Activated T-helper 17 cell treated with anti-CD3 and anti-CD28 coated beads, Interleukin-2, amount 50 U/mL, for 72 hours (primary cell): ENCODE data around the gene FBXW5. TPM values are rescaled to one million over a fixed set of nuclear protein-coding genes. Genes with fewer than 3 reads are reported as not detected.

Experiments used
- ATAC-seq: fragments of 150-1000 bp; cut with Tn5 transposase; replicated peaks from 2 replicates; pipeline ENCODE4 v1.10.0; 2021; ENCODE audit warnings: mild to moderate bottlenecking, moderate library complexity
- H3K27ac Mint-ChIP-seq: one replicate; pipeline ENCODE4 v1.8.0; 2022; ENCODE audit warnings: mixed read lengths
- H3K27me3 Mint-ChIP-seq: one replicate; pipeline ENCODE4 v1.8.0; 2022; ENCODE audit warnings: mixed read lengths
- H3K36me3 Mint-ChIP-seq: one replicate; pipeline ENCODE4 v1.8.0; 2022; ENCODE audit warnings: low read depth, mild to moderate bottlenecking, mixed read lengths
- H3K4me1 Mint-ChIP-seq: one replicate; pipeline ENCODE4 v1.8.0; 2022; ENCODE audit warnings: mixed read lengths
- H3K4me3 Mint-ChIP-seq: one replicate; pipeline ENCODE4 v1.8.0; 2022; ENCODE audit warnings: mild to moderate bottlenecking, mixed read lengths
- H3K9me3 Mint-ChIP-seq: one replicate; pipeline ENCODE4 v1.8.0; 2022; ENCODE audit warnings: mixed read lengths
- total RNA-seq, 2 donors: library from RNA; stranded (reverse); gene quantifications; one replicate each; pipeline ENCODE4 v1.2.3, GENCODE V29; 2022

Gene FBXW5
- total RNA-seq, 2 donors from 2014 or later, result 91.0 to 99.2 TPM

DNA sequence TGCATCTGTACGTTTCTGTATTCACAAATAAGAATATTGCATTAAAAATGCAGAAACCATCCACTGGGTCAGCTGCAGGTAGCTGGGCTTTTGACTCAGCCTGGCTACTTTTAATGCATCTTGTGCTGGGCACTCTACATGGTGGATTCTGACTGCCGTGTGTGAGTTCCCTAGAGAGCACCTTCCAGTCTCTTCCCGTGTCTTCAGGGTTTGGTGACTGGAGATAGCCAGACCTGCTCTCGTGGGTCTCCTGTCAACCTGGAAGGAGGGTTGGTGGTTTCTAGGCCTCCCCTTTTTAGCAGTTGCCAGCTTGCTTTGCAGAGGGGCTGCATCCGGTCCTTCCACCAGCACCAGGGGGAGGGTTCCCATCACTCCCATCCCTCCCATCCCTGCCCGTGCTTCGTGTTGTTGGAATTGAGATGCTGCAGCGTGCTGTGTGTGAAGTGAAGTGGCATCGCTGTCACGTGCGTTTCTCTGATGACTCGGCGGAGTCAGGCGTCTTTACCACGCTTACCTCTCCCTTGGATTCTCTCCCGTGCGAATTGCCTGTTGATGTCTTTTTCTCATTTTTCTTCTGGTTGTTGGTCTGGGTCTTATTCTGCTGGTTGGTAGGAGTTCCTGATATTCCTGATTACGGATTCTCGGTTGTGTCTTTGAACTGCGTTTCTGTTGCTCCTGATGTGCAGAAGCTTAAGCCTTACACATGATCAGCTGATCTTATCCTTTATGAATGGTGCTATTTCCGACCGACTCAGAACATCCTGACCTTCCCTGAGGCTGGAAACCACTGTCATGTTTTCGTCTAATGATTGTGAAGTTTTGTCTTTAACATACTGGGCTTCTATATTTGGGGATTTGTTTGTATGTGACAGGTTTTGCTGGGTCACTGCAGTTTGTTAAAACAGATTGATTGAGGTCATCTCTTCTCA is 16.9 kb downstream of the FBXW5 start:
- H3K36me3 Mint-ChIP-seq, result peaks cover 92% of the 10 kb centered on the region
- no peak overlapping the region for H3K4me3 Mint-ChIP-seq
- no peak for ATAC-seq
- no peaks in the 10 kb centered on the region for H3K27me3 Mint-ChIP-seq
- peaks cover 12% of the 10 kb centered on the region for H3K4me1 Mint-ChIP-seq
- no peaks in the 10 kb centered on the region for H3K9me3 Mint-ChIP-seq
- peak overlapping the region; percentile 50 for H3K27ac Mint-ChIP-seq

DNA sequence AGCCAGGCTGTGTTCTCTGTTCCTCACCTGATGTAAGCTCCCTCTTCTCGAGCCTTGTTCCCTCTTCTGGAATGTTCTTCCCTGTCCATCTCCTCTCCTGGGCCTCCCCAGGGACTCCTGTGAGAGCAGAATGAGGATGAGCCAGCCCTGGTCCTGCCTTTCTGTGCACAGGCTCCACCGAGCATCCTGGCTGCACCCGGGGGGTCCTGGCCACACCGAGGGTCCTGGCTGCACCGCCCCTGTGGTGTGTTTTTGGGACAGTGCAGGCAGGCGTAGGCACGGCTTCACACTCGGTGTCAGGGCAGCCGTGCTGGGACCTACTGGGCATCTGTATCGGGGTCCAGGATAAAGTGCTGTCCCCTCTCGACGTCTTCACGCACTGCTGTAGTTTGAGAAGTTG is 17.8 kb downstream of the FBXW5 start:
- no peak overlapping the region for H3K4me3 Mint-ChIP-seq
- H3K4me1 Mint-ChIP-seq, result peaks cover 7% of the 10 kb centered on the region
- H3K9me3 Mint-ChIP-seq, result no peaks in the 10 kb centered on the region
- peaks cover 92% of the 10 kb centered on the region for H3K36me3 Mint-ChIP-seq
- H3K27me3 Mint-ChIP-seq, result no peaks in the 10 kb centered on the region
- peak overlapping the region; percentile 50 for H3K27ac Mint-ChIP-seq
- ATAC-seq, result no peak

DNA sequence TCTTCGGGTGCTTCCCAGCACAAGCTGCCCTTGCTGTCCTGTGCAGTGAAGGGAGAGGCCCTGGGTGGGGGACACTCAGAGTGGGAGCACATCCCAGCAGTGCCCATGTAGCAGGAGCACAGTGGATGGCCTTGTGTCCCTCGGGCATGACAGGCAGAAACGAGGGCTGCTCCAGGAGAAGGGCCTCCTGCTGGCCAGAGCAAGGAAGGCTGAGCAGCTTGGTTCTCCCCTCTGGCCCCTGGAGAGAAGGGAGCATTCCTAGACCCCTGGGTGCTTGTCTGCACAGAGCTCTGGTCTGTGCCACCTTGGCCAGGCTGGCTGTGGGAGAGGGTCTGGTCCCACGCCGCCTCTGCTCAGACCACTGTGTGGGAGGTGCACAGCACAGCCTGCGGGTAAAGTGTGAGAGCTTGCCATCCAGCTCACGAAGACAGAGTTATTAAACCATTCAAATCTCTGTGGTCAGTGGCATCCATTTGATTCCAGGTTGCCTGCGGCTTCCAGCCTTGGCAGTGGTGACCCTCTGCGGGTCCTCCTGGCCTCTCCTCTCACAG is 18.3 kb downstream of the FBXW5 start:
- Mint-ChIP-seq H3K4me3 (no peak overlapping the region), H3K27ac (no peak overlapping the region), H3K36me3 (peaks cover 89% of the 10 kb centered on the region), H3K9me3 (no peaks in the 10 kb centered on the region), H3K27me3 (no peaks in the 10 kb centered on the region), H3K4me1 (peaks cover 4% of the 10 kb centered on the region)
- no peak for ATAC-seq

DNA sequence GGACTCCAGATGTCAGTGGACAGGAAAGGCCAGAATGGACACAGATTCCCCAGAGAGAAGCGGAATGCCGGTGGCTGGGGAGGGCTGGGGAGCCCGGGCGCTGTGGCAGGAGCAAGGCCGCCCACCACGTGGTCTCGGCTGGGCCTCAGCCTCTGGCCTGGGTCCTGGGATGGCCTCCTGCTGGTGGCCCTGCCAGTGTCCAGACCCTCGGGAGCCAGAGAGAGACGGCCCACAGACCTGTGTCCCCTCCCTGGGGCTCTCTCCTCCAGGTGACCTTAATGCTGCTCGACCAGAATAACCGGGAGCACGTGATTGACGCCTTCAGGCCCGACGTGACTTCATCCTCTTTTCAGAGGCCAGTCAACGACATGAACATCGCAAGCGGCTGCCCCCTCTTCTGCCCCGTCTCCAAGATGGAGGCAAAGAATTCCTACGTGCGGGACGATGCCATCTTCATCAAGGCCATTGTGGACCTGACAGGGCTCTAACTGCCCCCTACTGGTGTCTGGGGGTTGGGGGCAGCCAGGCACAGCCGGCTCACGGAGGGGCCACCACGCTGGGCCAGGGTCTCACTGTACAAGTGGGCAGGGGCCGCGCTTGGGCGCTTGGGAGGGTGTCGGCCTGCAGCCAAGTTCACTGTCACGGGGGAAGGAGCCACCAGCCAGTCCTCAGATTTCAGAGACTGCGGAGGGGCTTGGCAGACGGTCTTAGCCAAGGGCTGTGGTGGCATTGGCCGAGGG is 19.0 kb downstream of the FBXW5 start:
- no peak for ATAC-seq
- Mint-ChIP-seq H3K27me3 (no peaks in the 10 kb centered on the region), H3K4me3 (no peak overlapping the region), H3K4me1 (peaks cover 4% of the 10 kb centered on the region), H3K9me3 (no peaks in the 10 kb centered on the region), H3K27ac (no peak overlapping the region), H3K36me3 (peaks cover 89% of the 10 kb centered on the region)

DNA sequence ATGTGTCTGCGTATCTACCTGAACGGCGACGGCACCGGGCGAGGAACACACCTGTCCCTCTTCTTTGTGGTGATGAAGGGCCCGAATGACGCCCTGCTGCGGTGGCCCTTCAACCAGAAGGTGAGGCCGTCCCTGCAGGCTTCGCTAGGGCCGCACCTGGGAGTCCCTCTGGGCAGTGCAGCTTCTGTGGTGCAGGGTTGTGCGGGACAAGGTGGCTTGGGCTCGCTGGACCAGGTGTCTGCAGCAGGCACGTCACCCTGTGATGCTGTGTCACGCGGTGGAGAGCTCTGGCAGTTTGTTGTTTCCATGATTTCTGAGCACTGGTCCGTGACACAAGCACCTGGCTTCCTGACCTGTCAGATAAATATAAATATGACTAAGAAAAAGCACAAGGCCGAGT is 20.7 kb downstream of the FBXW5 start:
- no peak for ATAC-seq
- Mint-ChIP-seq H3K9me3 (no peaks in the 10 kb centered on the region), H3K36me3 (peaks cover 89% of the 10 kb centered on the region), H3K4me3 (no peak overlapping the region), H3K4me1 (peaks cover 4% of the 10 kb centered on the region), H3K27ac (no peak overlapping the region), H3K27me3 (no peaks in the 10 kb centered on the region)

DNA sequence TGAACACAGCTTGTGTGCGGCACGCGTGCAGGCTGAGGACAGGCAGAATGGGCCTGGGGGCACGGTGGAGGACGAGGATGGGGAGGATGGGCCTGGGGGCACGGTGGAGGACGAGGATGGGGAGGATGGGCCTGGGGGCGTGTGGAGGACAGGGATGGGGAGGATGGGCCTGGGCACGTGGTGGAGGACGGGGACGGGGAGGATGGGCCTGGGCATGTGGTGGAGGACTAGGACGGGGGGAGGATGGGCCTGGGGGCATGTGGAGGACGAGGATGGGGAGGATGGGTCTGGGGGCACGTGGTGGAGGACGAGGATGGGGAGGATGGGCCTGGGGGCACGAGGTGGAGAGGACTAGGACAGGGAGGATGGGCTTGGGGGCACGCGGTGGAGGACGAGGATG is 22.0 kb downstream of the FBXW5 start:
- Mint-ChIP-seq H3K27ac (peak overlapping the region; percentile 67), H3K4me3 (no peak overlapping the region), H3K27me3 (no peaks in the 10 kb centered on the region), H3K9me3 (no peaks in the 10 kb centered on the region), H3K4me1 (no peaks in the 10 kb centered on the region), H3K36me3 (peaks cover 90% of the 10 kb centered on the region)
- ATAC-seq, result no peak

DNA sequence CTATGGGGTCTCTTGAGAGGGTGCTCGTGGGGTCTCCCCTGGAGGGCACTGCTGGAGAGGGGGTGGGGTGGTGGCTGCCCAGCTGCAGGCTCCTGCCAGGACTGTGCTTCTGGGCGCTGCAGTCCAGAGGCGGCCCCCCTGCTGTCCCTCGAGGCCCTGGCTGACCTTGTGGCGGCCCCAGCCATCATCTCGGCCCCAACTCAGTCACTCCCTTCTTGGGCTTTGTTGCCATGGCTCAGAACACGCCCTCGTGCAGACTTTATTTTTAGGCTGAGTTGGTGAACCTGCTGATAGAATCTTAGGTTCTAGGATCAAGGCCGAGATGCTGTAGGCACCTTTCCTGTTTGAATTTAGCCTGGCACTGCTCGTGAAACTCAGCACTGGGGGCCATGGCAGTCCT is 22.8 kb downstream of the FBXW5 start:
- no peaks in the 10 kb centered on the region for H3K9me3 Mint-ChIP-seq
- peaks cover 6% of the 10 kb centered on the region for H3K4me1 Mint-ChIP-seq
- no peak overlapping the region for H3K4me3 Mint-ChIP-seq
- H3K27me3 Mint-ChIP-seq, result no peaks in the 10 kb centered on the region
- H3K27ac Mint-ChIP-seq, result no peak overlapping the region
- no peak for ATAC-seq
- peaks cover 90% of the 10 kb centered on the region for H3K36me3 Mint-ChIP-seq

DNA sequence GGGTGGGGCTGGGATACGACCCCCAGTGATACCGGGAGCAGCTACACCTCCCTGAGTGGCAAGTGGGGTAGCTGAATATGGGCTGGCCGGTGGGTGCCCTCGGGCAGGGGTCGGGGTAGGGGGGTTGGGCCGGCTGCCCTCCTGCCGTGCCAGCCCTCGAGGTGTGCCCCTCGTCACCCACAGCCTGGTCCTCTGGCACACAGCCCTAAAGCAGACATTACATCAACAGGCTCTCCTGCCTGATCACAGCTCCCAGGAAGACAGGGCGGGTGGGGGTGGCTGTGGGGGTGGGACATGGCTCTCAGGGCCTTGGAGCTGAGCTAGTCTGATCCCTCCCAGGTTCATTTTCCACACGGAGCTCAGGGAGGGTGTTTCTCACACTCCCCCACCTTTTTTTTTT is 23.2 kb downstream of the FBXW5 start:
- peaks cover 92% of the 10 kb centered on the region for H3K36me3 Mint-ChIP-seq
- peaks cover 6% of the 10 kb centered on the region for H3K4me1 Mint-ChIP-seq
- H3K4me3 Mint-ChIP-seq, result no peak overlapping the region
- ATAC-seq, result no peak
- H3K27me3 Mint-ChIP-seq, result no peaks in the 10 kb centered on the region
- no peak overlapping the region for H3K27ac Mint-ChIP-seq
- H3K9me3 Mint-ChIP-seq, result no peaks in the 10 kb centered on the region

DNA sequence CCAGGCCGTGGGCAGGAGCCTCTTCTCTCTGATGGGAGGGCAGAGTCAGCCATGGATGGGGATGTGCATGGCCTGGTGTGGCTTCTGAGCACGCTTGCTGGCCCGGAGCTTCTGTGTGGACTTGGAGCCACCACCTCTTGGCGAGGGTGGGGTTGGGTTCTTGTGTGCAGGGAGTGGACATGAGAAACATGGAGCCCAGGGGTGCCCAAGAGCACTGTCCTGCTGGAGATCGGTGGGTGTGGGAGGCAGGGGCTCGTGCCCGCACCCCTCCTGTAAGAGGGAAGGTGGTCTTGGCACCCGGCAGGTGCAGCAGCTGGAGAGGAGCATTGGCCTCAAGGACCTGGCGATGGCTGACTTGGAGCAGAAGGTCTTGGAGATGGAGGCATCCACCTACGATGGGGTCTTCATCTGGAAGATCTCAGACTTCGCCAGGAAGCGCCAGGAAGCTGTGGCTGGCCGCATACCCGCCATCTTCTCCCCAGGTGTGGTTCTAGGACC is 23.8 kb downstream of the FBXW5 start:
- Mint-ChIP-seq H3K36me3 (peaks cover 96% of the 10 kb centered on the region), H3K4me3 (no peak overlapping the region), H3K27me3 (no peaks in the 10 kb centered on the region), H3K27ac (no peak overlapping the region), H3K9me3 (no peaks in the 10 kb centered on the region), H3K4me1 (peaks cover 11% of the 10 kb centered on the region)
- ATAC-seq, result no peak

DNA sequence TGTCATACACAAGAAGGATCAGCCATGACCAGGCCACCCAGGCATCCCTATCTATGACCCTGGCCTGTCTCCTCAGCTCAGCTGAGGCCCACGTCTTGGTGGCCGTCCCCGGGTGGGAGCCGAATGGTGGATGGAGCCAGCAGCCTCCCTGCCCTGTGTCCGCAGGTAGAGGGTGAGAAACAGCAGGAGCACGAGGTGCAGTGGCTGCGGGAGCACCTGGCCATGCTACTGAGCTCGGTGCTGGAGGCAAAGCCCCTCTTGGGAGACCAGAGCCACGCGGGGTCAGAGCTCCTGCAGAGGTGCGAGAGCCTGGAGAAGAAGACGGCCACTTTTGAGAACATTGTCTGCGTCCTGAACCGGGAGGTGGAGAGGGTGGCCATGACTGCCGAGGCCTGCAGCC is 24.5 kb downstream of the FBXW5 start:
- no peaks in the 10 kb centered on the region for H3K27me3 Mint-ChIP-seq
- H3K36me3 Mint-ChIP-seq, result peaks cover 96% of the 10 kb centered on the region
- no peak overlapping the region for H3K4me3 Mint-ChIP-seq
- peaks cover 16% of the 10 kb centered on the region for H3K4me1 Mint-ChIP-seq
- no peak overlapping the region for H3K27ac Mint-ChIP-seq
- H3K9me3 Mint-ChIP-seq, result no peaks in the 10 kb centered on the region
- no peak for ATAC-seq

DNA sequence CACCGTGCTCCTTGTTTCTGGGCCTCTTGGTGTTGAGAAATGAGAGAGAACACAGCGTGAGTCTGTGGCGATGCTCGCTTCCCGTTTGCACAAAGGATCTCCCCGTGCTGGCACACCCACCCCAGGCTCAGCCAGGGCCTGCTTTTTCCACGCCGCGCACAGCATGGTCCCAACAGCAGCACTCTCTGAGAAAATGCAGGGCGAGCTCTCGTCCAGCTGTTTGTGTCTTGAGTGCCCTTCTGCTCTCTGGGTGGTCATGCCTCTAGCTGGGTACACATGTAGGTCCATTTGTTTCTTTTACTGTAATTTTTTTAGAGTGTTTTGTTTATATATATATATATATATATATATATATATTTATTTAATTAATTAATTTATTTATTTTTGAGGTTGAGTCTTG is 26.6 kb downstream of the FBXW5 start:
- no peaks in the 10 kb centered on the region for H3K27me3 Mint-ChIP-seq

DNA sequence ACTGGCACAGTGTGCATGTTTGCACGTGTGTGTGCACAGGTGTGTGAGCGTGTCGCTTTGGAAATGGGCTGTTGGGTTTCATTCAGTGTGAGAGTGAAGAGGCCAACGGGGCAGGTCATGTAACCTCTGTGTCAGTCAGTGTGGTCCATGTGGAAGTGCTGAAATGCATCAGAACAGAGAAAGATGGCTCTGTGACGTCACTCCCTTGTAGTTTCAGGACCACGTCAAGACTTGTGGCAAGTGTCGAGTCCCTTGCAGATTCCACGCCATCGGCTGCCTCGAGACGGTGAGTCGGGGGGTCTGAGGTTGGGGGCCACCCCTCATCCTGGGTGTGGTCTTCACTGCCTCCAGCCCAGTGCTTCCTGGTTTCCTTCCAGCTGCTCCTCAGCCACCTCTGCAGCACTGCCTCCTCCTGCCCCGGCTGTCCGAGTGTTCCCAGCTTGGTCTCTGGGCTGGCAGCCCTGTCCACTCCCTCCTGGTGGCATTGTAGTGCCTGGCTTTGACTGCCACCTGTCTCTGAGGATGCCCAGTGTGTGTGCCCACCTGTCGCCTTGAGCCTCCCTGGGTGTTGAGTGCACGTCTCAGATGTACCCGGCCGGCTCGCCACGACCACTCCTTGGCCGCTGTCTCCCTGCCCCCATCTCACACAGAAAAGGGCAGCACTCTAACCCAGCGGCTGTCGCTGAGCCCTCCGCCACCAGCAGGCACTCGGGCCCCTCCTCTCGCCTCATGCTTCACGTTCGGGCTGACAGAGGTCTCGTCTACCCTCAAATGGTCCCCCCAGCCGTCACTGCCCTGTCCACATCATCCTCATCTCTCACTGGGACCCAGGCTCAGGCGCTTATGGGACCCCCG is 28.0 kb downstream of the FBXW5 start:
- H3K4me1 Mint-ChIP-seq, result peaks cover 16% of the 10 kb centered on the region
- H3K9me3 Mint-ChIP-seq, result no peaks in the 10 kb centered on the region
- H3K36me3 Mint-ChIP-seq, result peaks cover 94% of the 10 kb centered on the region
- peak; percentile 87 for ATAC-seq
- peak overlapping the region; percentile 79 for H3K27ac Mint-ChIP-seq
- peak overlapping the region; percentile 52 for H3K4me3 Mint-ChIP-seq
- no peaks in the 10 kb centered on the region for H3K27me3 Mint-ChIP-seq

More for the DNA sequence above, 26.6 kb downstream of the FBXW5 start:
- Mint-ChIP-seq H3K9me3 (no peaks in the 10 kb centered on the region), H3K4me3 (no peak overlapping the region), H3K27ac (no peak overlapping the region), H3K36me3 (peaks cover 95% of the 10 kb centered on the region), H3K4me1 (peaks cover 16% of the 10 kb centered on the region)
- ATAC-seq, result no peak

DNA sequence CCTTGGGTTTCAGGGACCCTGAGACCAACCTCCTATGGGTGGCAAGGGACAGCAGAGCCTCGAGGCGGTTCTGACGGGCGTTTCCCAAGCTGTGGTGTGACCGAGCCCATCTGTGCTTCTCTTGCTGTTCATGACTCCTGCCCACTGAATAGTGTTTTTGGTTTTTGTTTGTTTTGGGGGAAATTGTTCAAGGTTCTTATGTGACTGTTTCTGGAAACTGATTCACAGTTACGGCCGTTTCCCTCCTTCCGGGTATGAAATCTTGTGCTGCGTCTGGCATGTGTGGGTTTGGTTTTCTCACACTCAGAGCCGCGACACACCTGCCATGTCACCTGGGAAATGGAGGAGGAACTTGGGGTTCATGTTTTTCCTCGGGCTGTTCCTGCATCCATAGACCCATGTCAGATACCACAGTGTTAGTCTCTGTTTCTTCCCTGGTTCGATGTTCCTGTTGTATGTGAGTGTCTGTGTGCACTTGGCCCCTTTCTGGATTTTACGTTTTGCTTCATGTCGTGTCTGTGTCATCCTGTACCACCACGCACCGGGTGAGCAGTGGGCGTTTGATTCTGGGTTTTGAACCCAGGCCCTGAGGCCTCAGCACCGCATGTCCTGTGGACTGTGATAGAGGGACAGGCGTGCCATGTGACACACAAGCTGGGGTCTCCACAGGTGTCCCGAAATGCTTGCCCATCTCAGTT is 28.8 kb downstream of the FBXW5 start:
- Mint-ChIP-seq H3K27ac (peak overlapping the region; percentile 79), H3K9me3 (no peaks in the 10 kb centered on the region), H3K4me3 (peak overlapping the region; percentile 52), H3K4me1 (peaks cover 16% of the 10 kb centered on the region), H3K36me3 (peaks cover 97% of the 10 kb centered on the region), H3K27me3 (no peaks in the 10 kb centered on the region)
- ATAC-seq, result peak; percentile 60
